Thymus (tissue), 11 donors: Measurements from ENCODE around the gene SYTL2. TPM values are rescaled to one million over a fixed set of nuclear protein-coding genes. Genes with fewer than 3 reads are reported as not detected.
A peak's percentile ranks its signal among the peaks of the same experiment; 100 is the strongest.

Experiments
- DNase-seq, 9 donors: peaks; one replicate each; pipeline ENCODE4 v3.0.0-alpha.2; 2013; ENCODE audit warnings: low spot score in 9 of 9, low read depth in 6 of 9, missing footprints in 1 of 9
- H3K27ac ChIP-seq, 2 donors: one replicate each; pipeline ENCODE4 v1.5.1; 2013; ENCODE audit warnings: control low read depth in 1 of 2, low read depth in 1 of 2, low read length in 1 of 2, mild to moderate bottlenecking in 1 of 2, moderate library complexity in 1 of 2
- H3K27me3 ChIP-seq, 2 donors: one replicate each; pipeline ENCODE4 v1.5.1; 2013; ENCODE audit warnings: low read length in 1 of 2; ENCODE audit not compliant: control insufficient read depth in 2 of 2, insufficient read depth in 1 of 2
- H3K36me3 ChIP-seq, 2 donors: one replicate each; pipeline ENCODE4 v1.5.1; 2013; ENCODE audit warnings: low read length in 1 of 2, mild to moderate bottlenecking in 1 of 2, moderate library complexity in 1 of 2; ENCODE audit not compliant: control insufficient read depth in 2 of 2, insufficient read depth in 2 of 2
- H3K4me1 ChIP-seq, 2 donors: one replicate each; pipeline ENCODE4 v1.5.1; 2013; ENCODE audit warnings: low read length in 2 of 2; ENCODE audit not compliant: control insufficient read depth in 2 of 2, insufficient read depth in 2 of 2
- H3K4me3 ChIP-seq, 2 donors: one replicate each; pipeline ENCODE4 v1.5.1; 2013; ENCODE audit warnings: low read length in 2 of 2, control low read depth in 1 of 2, mild to moderate bottlenecking in 1 of 2
- H3K9me3 ChIP-seq, 2 donors: one replicate each; pipeline ENCODE4 v1.5.1; 2013; ENCODE audit warnings: low read length in 1 of 2, mild to moderate bottlenecking in 1 of 2; ENCODE audit not compliant: control insufficient read depth in 2 of 2, insufficient read depth in 1 of 2
- WGBS: extraction: QIAGEN DNeasy Blood & Tissue Kit; methylation state at CpG from one replicate; pipeline ENCODE4 v1.1.7; 2013; 5-methylcytosine and 5-hydroxymethylcytosine counted together
- polyA plus RNA-seq: library from polyadenylated mRNA; stranded (reverse); fragments of 200-250 nt; gene quantifications from one replicate; pipeline ENCODE4 v1.2.3, GENCODE V29; 2013
- total RNA-seq: library from RNA; stranded (reverse); fragments of 120-200 nt; gene quantifications from one replicate; pipeline ENCODE4 v1.2.4, GENCODE V29; 2013
- donor health status: healthy.

Gene SYTL2
- total and polyA plus RNA-seq, 2 donors, result 15.1 to 22.2 TPM

GRCh38 chr11:85751724-85752123 lies 59.2 kb downstream of the SYTL2 start:
- peaks cover 13 to 59% of the 10 kb centered on the region in 2 donors for H3K4me1 ChIP-seq
- peaks cover 50 to 82% of the 10 kb centered on the region in 2 donors for H3K27me3 ChIP-seq
- no peaks in the 10 kb centered on the region for H3K36me3 ChIP-seq
- H3K27ac ChIP-seq, result peak overlapping the region in 1 of 2 donors; percentile 44
- H3K9me3 ChIP-seq, result no peaks in the 10 kb centered on the region
- no peak overlapping the region for H3K4me3 ChIP-seq
- DNase-seq, result no peak

- no peaks in the 10 kb centered on the region for H3K9me3 ChIP-seq
- WGBS, result 86% methylated on average over 3 of the region's 3 CpGs
- peaks cover 56 to 82% of the 10 kb centered on the region in 2 donors for H3K27me3 ChIP-seq
- DNase-seq, result no peak
- H3K4me3 ChIP-seq, result no peak overlapping the region
- peak overlapping the region in 1 of 2 donors; percentile 25 for H3K27ac ChIP-seq
- H3K4me1 ChIP-seq, result peaks cover 16 to 55% of the 10 kb centered on the region in 2 donors
- no peaks in the 10 kb centered on the region for H3K36me3 ChIP-seq
Measured at GRCh38 chr11:85750646-85751045, 60.3 kb downstream of the SYTL2 start.

- WGBS, result 74% methylated on average over 2 of the region's 2 CpGs
- Histone ChIP-seq H3K4me3 (no peak overlapping the region), H3K9me3 (no peaks in the 10 kb centered on the region), H3K27ac (no peak overlapping the region), H3K4me1 (peaks cover 19 to 52% of the 10 kb centered on the region in 2 donors), H3K36me3 (no peaks in the 10 kb centered on the region), H3K27me3 (peaks cover 53 to 79% of the 10 kb centered on the region in 2 donors)
- DNase-seq, result peak in 1 of 9 donors; percentile 43
Measured at GRCh38 chr11:85749884-85750283, 61.1 kb downstream of the SYTL2 start.

DNA sequence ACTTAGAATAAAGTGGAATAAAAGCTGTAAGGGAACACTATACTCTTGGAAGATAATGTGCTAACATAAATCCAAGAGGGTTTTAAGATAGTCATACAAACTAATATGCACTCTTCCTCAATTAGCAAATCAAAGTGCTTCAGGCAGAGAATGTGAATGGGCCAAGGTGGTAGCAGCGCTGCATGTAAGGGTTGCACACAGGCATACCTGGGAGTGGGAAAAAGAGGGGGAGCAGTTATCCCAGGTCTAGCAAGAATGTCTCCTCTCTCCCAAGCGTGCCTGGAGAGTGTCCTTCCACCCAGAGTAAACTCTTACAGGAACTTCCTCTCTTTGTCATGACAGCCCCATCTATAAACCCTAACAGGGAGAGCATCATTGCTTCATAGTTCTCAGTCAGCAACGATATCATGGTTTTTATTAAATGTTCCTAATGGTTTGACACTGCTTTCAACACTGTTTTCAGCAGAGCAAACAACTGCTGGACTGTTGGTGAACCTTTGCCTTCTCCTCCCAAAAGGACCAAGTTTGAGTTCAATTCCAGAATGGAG lies 61.6 kb downstream of the SYTL2 start:
- Histone ChIP-seq H3K4me1 (peaks cover 19 to 49% of the 10 kb centered on the region in 2 donors), H3K36me3 (no peaks in the 10 kb centered on the region), H3K4me3 (no peak overlapping the region), H3K9me3 (no peaks in the 10 kb centered on the region), H3K27ac (no peak overlapping the region), H3K27me3 (peaks cover 51 to 74% of the 10 kb centered on the region in 2 donors)
- 90% methylated on average over 3 of the region's 3 CpGs for WGBS
- no peak for DNase-seq

DNA sequence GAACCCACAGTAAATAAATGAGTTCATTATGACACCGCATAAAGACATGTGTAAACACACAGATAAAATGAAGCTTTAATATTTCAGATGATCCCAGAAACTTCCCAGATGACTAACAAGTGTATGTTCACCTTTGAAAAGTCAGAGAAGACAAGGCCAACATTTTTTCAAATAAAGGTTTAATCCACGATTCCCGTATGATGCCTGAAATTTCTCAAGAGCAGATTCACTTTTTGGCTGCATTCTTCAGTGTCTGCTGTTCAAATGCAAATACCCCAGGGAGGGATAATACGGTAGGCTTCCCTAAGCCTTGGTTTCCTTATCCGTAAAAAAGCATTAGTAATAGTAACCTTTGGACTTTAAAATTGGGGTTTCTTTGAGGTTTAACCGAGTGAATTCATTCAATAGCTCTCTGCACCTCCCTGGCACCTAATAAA lies 62.5 kb downstream of the SYTL2 start:
- 96% methylated on average over 6 of the region's 6 CpGs for WGBS
- Histone ChIP-seq H3K27me3 (peaks cover 54 to 72% of the 10 kb centered on the region in 2 donors), H3K4me1 (peaks cover 18 to 45% of the 10 kb centered on the region in 2 donors), H3K4me3 (no peak overlapping the region), H3K9me3 (no peaks in the 10 kb centered on the region), H3K36me3 (no peaks in the 10 kb centered on the region), H3K27ac (no peak overlapping the region)
- no peak for DNase-seq

- Histone ChIP-seq H3K4me1 (peaks cover 5 to 33% of the 10 kb centered on the region in 2 donors), H3K9me3 (no peaks in the 10 kb centered on the region), H3K36me3 (no peaks in the 10 kb centered on the region), H3K27ac (no peak overlapping the region), H3K4me3 (no peak overlapping the region), H3K27me3 (peaks cover 54 to 66% of the 10 kb centered on the region in 2 donors)
- 94% methylated on average over 2 of the region's 2 CpGs for WGBS
- DNase-seq, result no peak
Measured at GRCh38 chr11:85746670-85747069, 64.3 kb downstream of the SYTL2 start.

DNA sequence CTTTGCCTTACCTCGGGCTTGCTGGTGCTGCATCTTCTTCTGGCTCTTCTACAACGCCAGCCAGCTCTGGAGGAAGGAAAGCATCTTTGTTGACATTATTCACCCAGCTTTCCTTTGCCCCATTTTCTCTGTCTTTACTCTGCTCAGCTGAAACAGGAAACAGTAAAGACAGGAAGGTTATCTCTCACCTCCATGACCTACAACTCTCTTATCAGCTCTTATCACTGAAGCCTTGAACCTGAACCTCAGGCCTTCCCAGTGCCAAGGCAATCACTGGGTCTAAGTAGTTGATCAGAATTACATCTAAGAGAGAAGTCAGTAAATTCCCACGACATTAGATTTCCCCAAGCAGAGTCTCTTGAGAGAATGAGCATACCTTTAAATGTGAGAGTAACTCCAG lies 65.3 kb downstream of the SYTL2 start:
- Histone ChIP-seq H3K4me3 (no peak overlapping the region), H3K9me3 (no peaks in the 10 kb centered on the region), H3K27ac (peak overlapping the region in 1 of 2 donors; percentile 77), H3K36me3 (no peaks in the 10 kb centered on the region), H3K27me3 (peaks cover 46 to 56% of the 10 kb centered on the region in 2 donors), H3K4me1 (peaks cover 5 to 31% of the 10 kb centered on the region in 2 donors)
- peak in 2 of 9 donors; percentile 8 to 50 for DNase-seq
- whole genome bisulfite sequencing, result 44% methylated on average over 3 of the region's 3 CpGs

DNA sequence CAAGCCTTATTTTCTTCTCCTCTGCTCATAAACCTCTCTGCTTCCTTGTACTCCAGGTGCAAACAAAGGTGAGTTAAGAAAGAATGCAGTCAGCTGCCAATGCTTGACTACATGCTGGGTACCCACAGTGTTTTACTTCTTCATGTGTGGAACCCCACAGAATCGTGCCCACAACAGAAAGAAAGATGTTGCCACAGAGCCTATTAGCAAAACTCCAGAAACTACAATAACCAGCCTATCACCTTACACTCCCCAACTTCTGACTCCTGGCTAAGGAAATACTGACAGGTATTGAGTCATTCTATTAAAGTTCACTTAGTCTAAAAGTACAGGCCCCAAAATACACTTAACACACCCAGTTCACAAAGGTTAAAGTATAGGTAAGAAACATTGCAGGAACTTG lies 68.1 kb downstream of the SYTL2 start:
- no peak overlapping the region for H3K27ac ChIP-seq
- peak in 2 of 9 donors; percentile 12 to 62 for DNase-seq
- 48% methylated on average over 1 of the region's 1 CpG for WGBS
- no peaks in the 10 kb centered on the region for H3K9me3 ChIP-seq
- H3K4me1 ChIP-seq, result peaks cover 10 to 25% of the 10 kb centered on the region in 2 donors
- H3K27me3 ChIP-seq, result peaks cover 31 to 33% of the 10 kb centered on the region in 2 donors
- no peak overlapping the region for H3K4me3 ChIP-seq
- H3K36me3 ChIP-seq, result no peaks in the 10 kb centered on the region

- Histone ChIP-seq H3K36me3 (no peaks in the 10 kb centered on the region), H3K4me3 (no peak overlapping the region), H3K27ac (no peak overlapping the region), H3K9me3 (no peaks in the 10 kb centered on the region), H3K27me3 (peaks cover 28 to 31% of the 10 kb centered on the region in 2 donors), H3K4me1 (peaks cover 10 to 29% of the 10 kb centered on the region in 2 donors)
- 95% methylated on average over 4 of the region's 4 CpGs for WGBS
- no peak for DNase-seq
Measured at GRCh38 chr11:85742348-85742747, 68.6 kb downstream of the SYTL2 start.
